GM10248 (cell line): ENCODE data around the gene CFAP43.
"Not testable (repeated sequence)": the region's sequence is repeated elsewhere in the genome, so short reads cannot be mapped to it uniquely, and the experiment has no call there.

Source experiments
- CTCF ChIA-PET: fragments of 300-600 bp; sonication (Branson Sonifier 250); formaldehyde crosslinking; extraction: SDS; loops from one replicate; lab custom pipeline; 2021; ENCODE audit warnings: antibody characterized with exemption; lab: Yijun Ruan, JAX
- POLR2A ChIA-PET: fragments of 350-650 bp; sonication (Branson Sonifier 250); formaldehyde crosslinking; extraction: SDS; loops from one replicate; lab custom pipeline; 2020; ENCODE audit warnings: antibody characterized with exemption; lab: Yijun Ruan, JAX
- DNase-seq: peaks from one replicate; pipeline ENCODE4 v3.0.0; 2012; ENCODE audit errors: extremely low spot score
- TF ChIP-seq, protein P1 (sequence below): IDR thresholded peaks from 2 replicates; pipeline ENCODE4 v1.5.1; 2012; ENCODE audit warnings: mild to moderate bottlenecking, low read depth; ENCODE audit errors: extremely low read depth, missing control alignments, control extremely low read depth

Gene CFAP43

DNA sequence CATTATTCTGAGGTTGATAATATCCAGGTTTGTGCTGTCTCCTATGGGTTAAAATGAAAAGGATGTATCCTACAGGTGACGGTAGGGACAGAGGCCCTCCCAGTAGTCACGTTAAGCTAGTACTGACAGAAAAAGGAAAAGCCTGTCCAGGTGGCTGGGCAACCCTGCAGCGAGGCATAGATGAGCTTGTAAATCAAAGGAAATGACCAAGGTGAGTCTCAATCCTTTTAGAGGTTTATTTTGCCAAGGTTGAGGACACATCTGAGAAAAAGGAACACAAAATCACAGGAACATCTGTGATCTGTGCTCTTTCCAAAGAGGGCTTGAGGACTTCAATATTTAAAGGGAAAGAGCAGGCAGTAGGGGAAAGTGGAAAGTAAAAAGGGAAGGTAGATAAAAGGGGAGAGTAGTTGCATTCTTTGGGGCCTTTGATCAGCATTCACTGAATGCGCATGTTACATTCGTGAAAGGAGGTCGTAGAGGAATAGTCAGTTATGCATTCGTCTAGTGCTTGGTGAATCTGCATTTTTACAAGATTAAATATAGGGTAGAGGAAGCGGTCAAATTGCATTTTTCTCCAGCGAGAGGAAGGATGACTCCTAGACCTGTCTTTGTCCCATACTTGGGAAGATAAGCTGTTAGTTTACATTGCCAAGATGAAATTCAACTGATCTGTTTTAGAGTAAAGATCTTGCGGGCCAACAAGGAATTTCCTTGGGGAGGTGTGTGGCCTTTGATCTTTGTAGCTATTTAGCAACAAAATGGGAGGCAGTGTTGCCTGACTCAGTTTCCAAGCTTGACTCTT is 21.6 kb upstream of the CFAP43 start:
- POLR2A ChIA-PET, result interaction anchor here (1.0 to 1.6 kb wide), 2 partner anchors 13 to 132 kb away, joined by 3 to 4 read pairs; partner anchors contain the start of gene SFR1
- TF ChIP-seq, protein P1, sequence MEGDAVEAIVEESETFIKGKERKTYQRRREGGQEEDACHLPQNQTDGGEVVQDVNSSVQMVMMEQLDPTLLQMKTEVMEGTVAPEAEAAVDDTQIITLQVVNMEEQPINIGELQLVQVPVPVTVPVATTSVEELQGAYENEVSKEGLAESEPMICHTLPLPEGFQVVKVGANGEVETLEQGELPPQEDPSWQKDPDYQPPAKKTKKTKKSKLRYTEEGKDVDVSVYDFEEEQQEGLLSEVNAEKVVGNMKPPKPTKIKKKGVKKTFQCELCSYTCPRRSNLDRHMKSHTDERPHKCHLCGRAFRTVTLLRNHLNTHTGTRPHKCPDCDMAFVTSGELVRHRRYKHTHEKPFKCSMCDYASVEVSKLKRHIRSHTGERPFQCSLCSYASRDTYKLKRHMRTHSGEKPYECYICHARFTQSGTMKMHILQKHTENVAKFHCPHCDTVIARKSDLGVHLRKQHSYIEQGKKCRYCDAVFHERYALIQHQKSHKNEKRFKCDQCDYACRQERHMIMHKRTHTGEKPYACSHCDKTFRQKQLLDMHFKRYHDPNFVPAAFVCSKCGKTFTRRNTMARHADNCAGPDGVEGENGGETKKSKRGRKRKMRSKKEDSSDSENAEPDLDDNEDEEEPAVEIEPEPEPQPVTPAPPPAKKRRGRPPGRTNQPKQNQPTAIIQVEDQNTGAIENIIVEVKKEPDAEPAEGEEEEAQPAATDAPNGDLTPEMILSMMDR, result no peak
- no peak for DNase-seq
- CTCF ChIA-PET, result interaction anchor here (0.8 to 11.4 kb wide), 11 partner anchors 9 to 98 kb away, joined by 3 to 53 read pairs (median 6); partner anchors contain the start of genes CFAP43 and GSTO2

DNA sequence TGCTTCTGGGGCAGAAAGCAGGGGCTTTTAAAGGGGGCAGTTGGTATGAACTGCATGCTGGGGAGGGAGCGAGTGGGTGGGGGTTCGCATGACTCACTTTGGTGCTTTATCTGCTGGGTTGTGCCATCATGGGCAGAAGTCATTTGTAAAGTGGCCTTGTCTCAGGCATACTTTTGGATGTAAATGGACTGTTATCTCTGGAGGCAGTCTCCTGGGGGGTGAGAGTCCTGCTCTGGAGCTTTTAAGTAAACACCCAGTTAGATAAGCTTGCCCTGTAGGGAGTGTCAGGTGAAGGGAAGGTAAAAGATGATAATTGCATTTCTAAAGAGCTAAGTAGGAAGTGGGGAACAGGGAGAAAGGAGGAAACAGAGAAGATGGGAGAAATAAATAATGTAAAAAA is 20.9 kb upstream of the CFAP43 start:
- DNase-seq, result no peak
- CTCF ChIA-PET, result interaction anchor here (0.9 to 11.4 kb wide), 7 partner anchors 12 to 52 kb away, joined by 3 to 53 read pairs (median 9); partner anchors contain the start of genes CFAP43 and GSTO2
- TF ChIP-seq, protein P1, result no peak
- POLR2A ChIA-PET, result interaction anchor here (0.7 kb wide), 1 partner anchor 15 kb away, joined by 3 read pairs; no protein-coding TSS in a partner anchor

DNA sequence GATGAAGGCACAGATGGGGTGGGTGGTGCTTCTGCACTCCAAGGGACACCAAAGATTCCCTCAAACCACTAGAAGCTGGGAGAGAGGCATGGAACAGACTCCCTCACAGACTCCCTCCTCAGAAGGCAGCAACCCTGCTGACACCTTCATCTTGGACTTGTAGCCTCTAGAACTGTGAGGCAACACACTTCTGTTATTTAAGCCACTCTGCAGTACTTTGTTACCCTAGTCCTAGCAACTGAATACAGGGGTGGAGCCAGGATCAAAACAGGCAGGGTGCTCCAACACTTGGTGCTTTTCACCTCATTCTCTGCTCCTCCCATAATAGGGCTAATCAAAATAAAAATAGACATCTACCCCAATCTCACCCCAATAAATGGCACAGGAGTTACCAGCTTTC is 20.2 kb upstream of the CFAP43 start:
- ChIA-PET CTCF (interaction anchor here (1.0 to 11.4 kb wide), 4 partner anchors 11 to 53 kb away, joined by 3 to 53 read pairs (median 26); partner anchors contain the start of gene GSTO2), POLR2A (no interaction called here)
- DNase-seq, result no peak
- TF ChIP-seq, protein P1, result no peak

DNA sequence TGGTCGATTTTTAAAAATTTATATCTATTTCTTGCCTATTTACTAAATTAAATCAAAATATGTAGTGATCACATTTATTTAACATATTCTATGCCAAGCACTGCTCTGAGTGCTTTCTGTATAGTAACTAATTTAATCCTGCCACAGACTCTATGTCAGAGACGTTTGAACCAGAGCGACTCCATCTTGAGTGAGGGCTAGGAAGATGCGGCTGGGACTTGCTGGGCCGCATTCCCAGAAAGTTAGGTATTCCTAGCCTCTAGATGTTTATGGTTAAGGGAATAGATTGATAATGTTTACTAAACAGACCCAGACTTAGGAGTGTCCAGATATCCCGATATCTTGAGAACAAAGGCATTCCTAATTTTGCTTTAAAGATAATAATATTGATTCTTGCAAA is 19.3 kb upstream of the CFAP43 start:
- TF ChIP-seq, protein P1, result no peak
- ChIA-PET CTCF (no interaction called here), POLR2A (no interaction called here)
- no peak for DNase-seq

DNA sequence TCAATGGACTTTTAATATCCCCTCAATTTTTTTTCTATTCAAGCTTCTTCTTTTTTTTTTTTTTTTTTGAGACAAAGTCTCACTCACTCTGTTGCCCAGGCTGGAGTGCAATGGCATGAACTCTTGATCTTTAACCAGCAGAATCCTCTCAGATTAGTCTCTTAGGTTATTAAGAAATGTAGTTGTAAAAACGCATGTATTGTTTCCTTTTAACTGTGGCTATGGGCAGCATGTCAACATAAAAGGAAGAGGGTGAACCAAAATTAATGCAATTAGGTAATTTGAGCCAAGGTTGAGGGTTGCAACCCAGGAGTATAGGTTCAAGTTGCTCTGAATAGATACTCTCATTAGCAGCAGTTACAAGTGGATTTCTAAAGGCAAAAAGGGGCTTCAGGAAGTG is 18.2 kb upstream of the CFAP43 start:
- DNase-seq, result no peak
- POLR2A ChIA-PET, result no interaction called here
- TF ChIP-seq, protein P1, result no peak
- CTCF ChIA-PET, result interaction anchor here (1.0 to 1.3 kb wide), 2 partner anchors 12 to 28 kb away, joined by 3 to 5 read pairs; no protein-coding TSS in a partner anchor

DNA sequence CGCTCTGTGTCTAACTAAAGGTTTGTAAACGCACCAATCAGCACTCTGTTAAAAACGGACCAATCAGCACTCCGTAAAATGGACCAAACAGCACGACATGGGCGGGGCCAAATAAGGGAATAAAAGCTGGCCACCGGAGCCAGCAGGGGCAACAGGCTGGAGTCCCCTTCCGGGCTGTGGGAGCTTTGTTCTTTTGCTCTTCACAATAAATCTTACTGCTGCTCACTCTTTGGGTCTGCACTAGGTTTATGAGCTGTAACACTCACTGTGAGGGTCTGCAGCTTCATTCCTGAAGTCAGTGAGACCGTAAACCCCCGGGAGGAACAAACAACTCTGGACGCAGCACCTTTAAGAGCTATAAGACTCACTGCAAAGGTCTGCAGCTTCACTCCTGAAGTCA is 16.8 kb upstream of the CFAP43 start:
- DNase-seq, POLR2A ChIA-PET: not testable (repeated sequence)
- CTCF ChIA-PET, result interaction anchor here (0.8 to 1.3 kb wide), 3 partner anchors 11 to 43 kb away, joined by 3 to 5 read pairs (median 3); no protein-coding TSS in a partner anchor
